Muscle of leg (tissue), 16 donors: Measurements from ENCODE around the gene CDKN2D. TPM values are rescaled to one million over a fixed set of nuclear protein-coding genes. Genes with fewer than 3 reads are reported as not detected.

Experiments used
- DNase-seq: peaks from one replicate; pipeline ENCODE4 v3.0.0; 2013
- H3K27ac ChIP-seq: one replicate; pipeline ENCODE4 v1.5.1; 2013; ENCODE audit warnings: mild to moderate bottlenecking, low read length, control low read depth
- H3K27me3 ChIP-seq: one replicate; pipeline ENCODE4 v1.6.1; 2013; ENCODE audit warnings: low read length; ENCODE audit not compliant: control insufficient read depth, insufficient read depth
- H3K36me3 ChIP-seq: one replicate; pipeline ENCODE4 v1.6.1; 2013; ENCODE audit warnings: low read length; ENCODE audit not compliant: control insufficient read depth, insufficient read depth
- H3K4me1 ChIP-seq: one replicate; pipeline ENCODE4 v1.6.1; 2013; ENCODE audit warnings: low read length; ENCODE audit not compliant: control insufficient read depth, insufficient read depth
- H3K4me3 ChIP-seq: one replicate; pipeline ENCODE4 v1.5.1; 2013; ENCODE audit warnings: low read length, control low read depth
- H3K9me3 ChIP-seq: replicated peaks from 2 replicates; pipeline ENCODE4 v1.6.1; 2013; ENCODE audit warnings: low read depth, low read length; ENCODE audit not compliant: control insufficient read depth
- WGBS: methylation state at CpG from one replicate; pipeline ENCODE4 v1.1.5; 2013; ENCODE audit warnings: missing lambda C conversion rate; ENCODE audit not compliant: insufficient coverage; 5-methylcytosine and 5-hydroxymethylcytosine counted together
- long read RNA-seq, 11 donors: transcript quantifications; one replicate each; lab custom pipeline, GENCODE V29; 2026
- polyA plus RNA-seq, 8 donors: library from polyadenylated mRNA; unstranded; fragments of 120-200 nt; gene quantifications; one replicate each; pipeline versions ENCODE4 v1.2.1 to v1.2.3, GENCODE V29; 2013; ENCODE audit warnings: inconsistent platforms in 1 of 8, low replicate concordance in 1 of 8; ENCODE audit not compliant: insufficient read length in 8 of 8, insufficient read depth in 1 of 8
- total RNA-seq: library from RNA; stranded (reverse); fragments of 120-200 nt; gene quantifications from one replicate; pipeline ENCODE4 v1.2.4, GENCODE V29; 2013

Gene CDKN2D
- 6.8 TPM for total RNA-seq
- polyA plus RNA-seq = 10 to 100 TPM; 14.5 to 19.5 (median 16.5) TPM
- long read RNA-seq, donor 1, transcript CDKN2D-202 (2 exons, 1,422 nt) = major isoform, 5 of 7 reads
- long read RNA-seq, donor 1, partial matches to known transcripts = 0 of 7 reads
- long read RNA-seq, donor 1, other reads (novel, unspliced or antisense) = 0 of 7 reads
- long read RNA-seq, donor 2, partial matches to known transcripts = 0 of 1 reads
- long read RNA-seq, donor 2, other reads (novel, unspliced or antisense) = 0 of 1 reads
- long read RNA-seq, donor 3, transcript CDKN2D-202 (2 exons, 1,422 nt) = major isoform, 9 of 14 reads
- long read RNA-seq, donor 3, transcript CDKN2D-201 (3 exons, 1,086 nt) = minor isoform, 5 of 14 reads
- long read RNA-seq, donor 3, partial matches to known transcripts = 0 of 14 reads
- long read RNA-seq, donor 3, other reads (novel, unspliced or antisense) = 0 of 14 reads
- long read RNA-seq, donor 4, partial matches to known transcripts = 0 of 5 reads
- long read RNA-seq, donor 4, other reads (novel, unspliced or antisense) = 0 of 5 reads
- long read RNA-seq, donor 5, transcript CDKN2D-202 (2 exons, 1,422 nt) = major isoform, 20 of 25 reads
- long read RNA-seq, donor 5, transcript CDKN2D-201 (3 exons, 1,086 nt) = minor isoform, 5 of 25 reads
- long read RNA-seq, donor 5, partial matches to known transcripts = 0 of 25 reads
- long read RNA-seq, donor 5, other reads (novel, unspliced or antisense) = 0 of 25 reads
- long read RNA-seq, donor 6, transcript CDKN2D-202 (2 exons, 1,422 nt) = major isoform, 24 of 28 reads
- long read RNA-seq, donor 6, partial matches to known transcripts = 0 of 28 reads
- long read RNA-seq, donor 6, other reads (novel, unspliced or antisense) = 0 of 28 reads
- long read RNA-seq, donor 7, transcript CDKN2D-201 (3 exons, 1,086 nt) = minor isoform, 5 of 14 reads
- long read RNA-seq, donor 7, transcript CDKN2D-202 (2 exons, 1,422 nt) = major isoform, 9 of 14 reads
- long read RNA-seq, donor 7, partial matches to known transcripts = 0 of 14 reads
- long read RNA-seq, donor 7, other reads (novel, unspliced or antisense) = 0 of 14 reads
- long read RNA-seq, donor 8, transcript CDKN2D-202 (2 exons, 1,422 nt) = major isoform, 11 of 16 reads
- long read RNA-seq, donor 8, transcript CDKN2D-201 (3 exons, 1,086 nt) = minor isoform, 5 of 16 reads
- long read RNA-seq, donor 8, partial matches to known transcripts = 0 of 16 reads
- long read RNA-seq, donor 8, other reads (novel, unspliced or antisense) = 0 of 16 reads
- long read RNA-seq, donor 9, transcript CDKN2D-202 (2 exons, 1,422 nt) = major isoform, 7 of 9 reads
- long read RNA-seq, donor 9, partial matches to known transcripts = 0 of 9 reads
- long read RNA-seq, donor 9, other reads (novel, unspliced or antisense) = 0 of 9 reads
- long read RNA-seq, donor 10, transcript CDKN2D-202 (2 exons, 1,422 nt) = major isoform, 8 of 11 reads
- long read RNA-seq, donor 10, partial matches to known transcripts = 0 of 11 reads
- long read RNA-seq, donor 10, other reads (novel, unspliced or antisense) = 0 of 11 reads
- long read RNA-seq, donor 11, transcript CDKN2D-202 (2 exons, 1,422 nt) = major isoform, 6 of 6 reads
- long read RNA-seq, donor 11, partial matches to known transcripts = 0 of 6 reads
- long read RNA-seq, donor 11, other reads (novel, unspliced or antisense) = 0 of 6 reads

- no peaks in the 10 kb centered on the region for H3K27me3 ChIP-seq
- H3K36me3 ChIP-seq = peaks cover 10% of the 10 kb centered on the region
- DNase-seq = peak; percentile 100
- H3K27ac ChIP-seq = peak within 1 kb of the TSS; percentile 84
- peaks cover 47% of the 10 kb centered on the region for H3K4me1 ChIP-seq
- H3K4me3 ChIP-seq = peak within 1 kb of the TSS; percentile 60
- under 1% methylated on average over 58 of the region's 71 CpGs for WGBS
- H3K9me3 ChIP-seq = no peaks in the 10 kb centered on the region
These were observed at the start of gene CDKN2D for GRCh38 chr19:10568826-10569651. TSS of gene CDKN2D (minus strand) at chr19:10568979. CDS start at chr19:10568653, 326 bp downstream.

GRCh38 chr19:10617409-10618121, 48.8 kb upstream of the CDKN2D start:
- Histone ChIP-seq H3K4me3 (no peak overlapping the region), H3K27ac (no peak overlapping the region), H3K27me3 (no peaks in the 10 kb centered on the region), H3K9me3 (no peaks in the 10 kb centered on the region), H3K4me1 (peaks cover 4% of the 10 kb centered on the region), H3K36me3 (no peaks in the 10 kb centered on the region)
- 78% methylated on average over 3 of the region's 15 CpGs for whole genome bisulfite sequencing
- DNase-seq = no peak

- no peak overlapping the region for H3K4me3 ChIP-seq
- H3K36me3 ChIP-seq = no peaks in the 10 kb centered on the region
- H3K9me3 ChIP-seq = no peaks in the 10 kb centered on the region
- no peaks in the 10 kb centered on the region for H3K27me3 ChIP-seq
- WGBS = 88% methylated on average over 14 of the region's 14 CpGs
- H3K27ac ChIP-seq = no peak overlapping the region
- H3K4me1 ChIP-seq = peaks cover 13% of the 10 kb centered on the region
- DNase-seq = no peak
These were observed 46.7 kb upstream of the CDKN2D start for GRCh38 chr19:10615429-10616023.

- peak overlapping the region; percentile 40 for H3K27ac ChIP-seq
- peak; percentile 48 for DNase-seq
- H3K4me1 ChIP-seq = peaks cover 13% of the 10 kb centered on the region
- H3K4me3 ChIP-seq = no peak overlapping the region
- no peaks in the 10 kb centered on the region for H3K27me3 ChIP-seq
- no peaks in the 10 kb centered on the region for H3K36me3 ChIP-seq
- WGBS = 72% methylated on average over 12 of the region's 15 CpGs
- H3K9me3 ChIP-seq = no peaks in the 10 kb centered on the region
These were observed 43.8 kb upstream of the CDKN2D start for GRCh38 chr19:10612499-10613119.

GRCh38 chr19:10611907-10612306, 43.1 kb upstream of the CDKN2D start:
- Histone ChIP-seq H3K27me3 (no peaks in the 10 kb centered on the region), H3K4me1 (peaks cover 13% of the 10 kb centered on the region), H3K9me3 (no peaks in the 10 kb centered on the region), H3K27ac (no peak overlapping the region), H3K36me3 (no peaks in the 10 kb centered on the region), H3K4me3 (no peak overlapping the region)
- DNase-seq = no peak
- 74% methylated on average over 5 of the region's 5 CpGs for WGBS

- H3K4me3 ChIP-seq = no peak overlapping the region
- no peaks in the 10 kb centered on the region for H3K36me3 ChIP-seq
- DNase-seq = no peak
- peaks cover 5% of the 10 kb centered on the region for H3K27me3 ChIP-seq
- H3K27ac ChIP-seq = peak overlapping the region; percentile 83
- 85% methylated on average over 5 of the region's 9 CpGs for WGBS
- peaks cover 17% of the 10 kb centered on the region for H3K4me1 ChIP-seq
- peaks cover 5% of the 10 kb centered on the region for H3K9me3 ChIP-seq
These were observed 35.7 kb upstream of the CDKN2D start for GRCh38 chr19:10604460-10604980.

- H3K27ac ChIP-seq = peak overlapping the region; percentile 83
- 42% methylated on average over 4 of the region's 9 CpGs for WGBS
- peaks cover 7% of the 10 kb centered on the region for H3K27me3 ChIP-seq
- peak; percentile 45 for DNase-seq
- no peaks in the 10 kb centered on the region for H3K36me3 ChIP-seq
- peaks cover 5% of the 10 kb centered on the region for H3K9me3 ChIP-seq
- no peak overlapping the region for H3K4me3 ChIP-seq
- peaks cover 17% of the 10 kb centered on the region for H3K4me1 ChIP-seq
These were observed 35.2 kb upstream of the CDKN2D start for GRCh38 chr19:10603873-10604459.
